ENCODE measurements around the gene RNF13.
"Not testable (repeated sequence)": the region's sequence is repeated elsewhere in the genome, so short reads cannot be mapped to it uniquely, and the experiment has no call there.

Gene RNF13

GRCh38 chr3:149909923-149910322 lies 96.9 kb downstream of the RNF13 start:
- no CpG with 5 or more reads among the region's 4 CpGs for WGBS (ENCODE audit: insufficient coverage, insufficient read length)
- Histone ChIP-seq H3K27me3 (ENCODE audit: control insufficient read depth, insufficient read depth, low read length) (no peaks in the 10 kb centered on the region), H3K4me1 (ENCODE audit: control insufficient read depth, insufficient read depth, low read length) (no peaks in the 10 kb centered on the region), H3K4me3 (ENCODE audit: low read length) (no peak overlapping the region), H3K9me3 (ENCODE audit: control insufficient read depth, insufficient read depth, low read length) (no peaks in the 10 kb centered on the region), H3K27ac (ENCODE audit: low read length) (no peak overlapping the region), H3K36me3 (ENCODE audit: control insufficient read depth, insufficient read depth, low read length) (no peaks in the 10 kb centered on the region)
- no peak for DNase-seq (ENCODE audit: low read depth, low spot score)

- WGBS (ENCODE audit: insufficient coverage, insufficient read length), result no CpG with 5 or more reads among the region's 5 CpGs
- no peak overlapping the region for H3K4me3 ChIP-seq (ENCODE audit: low read length)
- H3K36me3 ChIP-seq (ENCODE audit: control insufficient read depth, insufficient read depth, low read length), result no peaks in the 10 kb centered on the region; the same call in 1 of the 2 replicates
- no peak for DNase-seq (ENCODE audit: low read depth, low spot score)
- no peaks in the 10 kb centered on the region for H3K9me3 ChIP-seq (ENCODE audit: control insufficient read depth, insufficient read depth, low read length)
- no peak overlapping the region for H3K27ac ChIP-seq (ENCODE audit: low read length)
- no peaks in the 10 kb centered on the region for H3K4me1 ChIP-seq (ENCODE audit: control insufficient read depth, insufficient read depth, low read length)
- H3K27me3 ChIP-seq (ENCODE audit: control insufficient read depth, insufficient read depth, low read length), result no peaks in the 10 kb centered on the region
Measured at GRCh38 chr3:149917124-149917667, 104.2 kb downstream of the RNF13 start.

- WGBS (ENCODE audit: insufficient coverage, insufficient read length), result no CpG with 5 or more reads among the region's 3 CpGs
- H3K36me3 ChIP-seq (ENCODE audit: control insufficient read depth, insufficient read depth, low read length), result no peaks in the 10 kb centered on the region; the same call in 1 of the 2 replicates
- H3K27ac ChIP-seq (ENCODE audit: low read length), result no peak overlapping the region
- no peaks in the 10 kb centered on the region for H3K27me3 ChIP-seq (ENCODE audit: control insufficient read depth, insufficient read depth, low read length)
- H3K9me3 ChIP-seq (ENCODE audit: control insufficient read depth, insufficient read depth, low read length), result no peaks in the 10 kb centered on the region
- DNase-seq (ENCODE audit: low read depth, low spot score), result no peak
- H3K4me3 ChIP-seq (ENCODE audit: low read length), result no peak overlapping the region
- H3K4me1 ChIP-seq (ENCODE audit: control insufficient read depth, insufficient read depth, low read length), result no peaks in the 10 kb centered on the region
Measured at GRCh38 chr3:149919509-149919908, 106.5 kb downstream of the RNF13 start.

GRCh38 chr3:149920119-149920518 lies 107.1 kb downstream of the RNF13 start:
- no peaks in the 10 kb centered on the region for H3K4me1 ChIP-seq (ENCODE audit: control insufficient read depth, insufficient read depth, low read length)
- H3K27ac ChIP-seq (ENCODE audit: low read length), result no peak overlapping the region
- H3K4me3 ChIP-seq (ENCODE audit: low read length), result no peak overlapping the region
- no peaks in the 10 kb centered on the region; the same call in 1 of the 2 replicates for H3K36me3 ChIP-seq (ENCODE audit: control insufficient read depth, insufficient read depth, low read length)
- WGBS (ENCODE audit: insufficient coverage, insufficient read length), result no CpG with 5 or more reads among the region's 3 CpGs
- DNase-seq (ENCODE audit: low read depth, low spot score), result no peak
- no peaks in the 10 kb centered on the region for H3K9me3 ChIP-seq (ENCODE audit: control insufficient read depth, insufficient read depth, low read length)
- no peaks in the 10 kb centered on the region for H3K27me3 ChIP-seq (ENCODE audit: control insufficient read depth, insufficient read depth, low read length)

GRCh38 chr3:149933008-149933407 lies 120.0 kb downstream of the RNF13 start:
- WGBS (ENCODE audit: insufficient coverage, insufficient read length), result no CpG with 5 or more reads among the region's 1 CpG
- DNase-seq (ENCODE audit: low read depth, low spot score), result no peak
- H3K27me3 ChIP-seq (ENCODE audit: control insufficient read depth, insufficient read depth, low read length), result no peaks in the 10 kb centered on the region
- H3K4me1 ChIP-seq (ENCODE audit: control insufficient read depth, insufficient read depth, low read length), result no peaks in the 10 kb centered on the region
- no peaks in the 10 kb centered on the region for H3K36me3 ChIP-seq (ENCODE audit: control insufficient read depth, insufficient read depth, low read length)
- H3K27ac ChIP-seq (ENCODE audit: low read length), result no peak overlapping the region
- no peak overlapping the region for H3K4me3 ChIP-seq (ENCODE audit: low read length)
- H3K9me3 ChIP-seq (ENCODE audit: control insufficient read depth, insufficient read depth, low read length), result peaks cover 5% of the 10 kb centered on the region

GRCh38 chr3:149933858-149934257 lies 120.8 kb downstream of the RNF13 start:
- Histone ChIP-seq H3K4me3 (ENCODE audit: low read length) (no peak overlapping the region), H3K36me3 (ENCODE audit: control insufficient read depth, insufficient read depth, low read length) (no peaks in the 10 kb centered on the region), H3K27me3 (ENCODE audit: control insufficient read depth, insufficient read depth, low read length) (no peaks in the 10 kb centered on the region), H3K4me1 (ENCODE audit: control insufficient read depth, insufficient read depth, low read length) (no peaks in the 10 kb centered on the region), H3K27ac (ENCODE audit: low read length) (no peak overlapping the region), H3K9me3 (ENCODE audit: control insufficient read depth, insufficient read depth, low read length) (peaks cover 5% of the 10 kb centered on the region)
- DNase-seq (ENCODE audit: low read depth, low spot score), result no peak

GRCh38 chr3:149934524-149934923 lies 121.5 kb downstream of the RNF13 start:
- Histone ChIP-seq H3K9me3 (ENCODE audit: control insufficient read depth, insufficient read depth, low read length) (peaks cover 5% of the 10 kb centered on the region), H3K27me3 (ENCODE audit: control insufficient read depth, insufficient read depth, low read length) (no peaks in the 10 kb centered on the region), H3K27ac (ENCODE audit: low read length) (no peak overlapping the region), H3K36me3 (ENCODE audit: control insufficient read depth, insufficient read depth, low read length) (no peaks in the 10 kb centered on the region), H3K4me1 (ENCODE audit: control insufficient read depth, insufficient read depth, low read length) (no peaks in the 10 kb centered on the region), H3K4me3 (ENCODE audit: low read length) (no peak overlapping the region)
- no peak for DNase-seq (ENCODE audit: low read depth, low spot score)

- Histone ChIP-seq H3K27ac (ENCODE audit: low read length) (no peak overlapping the region), H3K4me1 (ENCODE audit: control insufficient read depth, insufficient read depth, low read length) (no peaks in the 10 kb centered on the region), H3K27me3 (ENCODE audit: control insufficient read depth, insufficient read depth, low read length) (no peaks in the 10 kb centered on the region), H3K4me3 (ENCODE audit: low read length) (no peak overlapping the region), H3K36me3 (ENCODE audit: control insufficient read depth, insufficient read depth, low read length) (no peaks in the 10 kb centered on the region), H3K9me3 (ENCODE audit: control insufficient read depth, insufficient read depth, low read length) (peaks cover 5% of the 10 kb centered on the region)
- DNase-seq (ENCODE audit: low read depth, low spot score), result peak; percentile 66
- no CpG with 5 or more reads among the region's 7 CpGs for WGBS (ENCODE audit: insufficient coverage, insufficient read length)
Measured at GRCh38 chr3:149936812-149937230, 123.8 kb downstream of the RNF13 start.

GRCh38 chr3:149938392-149939055 lies 125.5 kb downstream of the RNF13 start:
- not testable (repeated sequence) for DNase-seq (ENCODE audit: low read depth, low spot score); H3K4me3 ChIP-seq (ENCODE audit: low read length); H3K4me1 ChIP-seq (ENCODE audit: control insufficient read depth, insufficient read depth, low read length); H3K9me3 ChIP-seq (ENCODE audit: control insufficient read depth, insufficient read depth, low read length); H3K27me3 ChIP-seq (ENCODE audit: control insufficient read depth, insufficient read depth, low read length); H3K36me3 ChIP-seq (ENCODE audit: control insufficient read depth, insufficient read depth, low read length); H3K27ac ChIP-seq (ENCODE audit: low read length)
- WGBS (ENCODE audit: insufficient coverage, insufficient read length), result no CpG with 5 or more reads among the region's 3 CpGs

GRCh38 chr3:149941186-149941585 lies 128.2 kb downstream of the RNF13 start:
- Histone ChIP-seq H3K27ac (ENCODE audit: low read length) (no peak overlapping the region), H3K4me3 (ENCODE audit: low read length) (no peak overlapping the region), H3K9me3 (ENCODE audit: control insufficient read depth, insufficient read depth, low read length) (no peaks in the 10 kb centered on the region), H3K27me3 (ENCODE audit: control insufficient read depth, insufficient read depth, low read length) (no peaks in the 10 kb centered on the region), H3K4me1 (ENCODE audit: control insufficient read depth, insufficient read depth, low read length) (no peaks in the 10 kb centered on the region), H3K36me3 (ENCODE audit: control insufficient read depth, insufficient read depth, low read length) (no peaks in the 10 kb centered on the region)
- DNase-seq (ENCODE audit: low read depth, low spot score), result no peak
- no CpG with 5 or more reads among the region's 2 CpGs for WGBS (ENCODE audit: insufficient coverage, insufficient read length)

GRCh38 chr3:149941946-149942345 lies 128.9 kb downstream of the RNF13 start:
- Histone ChIP-seq H3K9me3 (ENCODE audit: control insufficient read depth, insufficient read depth, low read length) (no peaks in the 10 kb centered on the region), H3K27me3 (ENCODE audit: control insufficient read depth, insufficient read depth, low read length) (no peaks in the 10 kb centered on the region), H3K4me1 (ENCODE audit: control insufficient read depth, insufficient read depth, low read length) (no peaks in the 10 kb centered on the region), H3K4me3 (ENCODE audit: low read length) (no peak overlapping the region), H3K36me3 (ENCODE audit: control insufficient read depth, insufficient read depth, low read length) (no peaks in the 10 kb centered on the region), H3K27ac (ENCODE audit: low read length) (no peak overlapping the region)
- WGBS (ENCODE audit: insufficient coverage, insufficient read length), result no CpG with 5 or more reads among the region's 1 CpG
- DNase-seq (ENCODE audit: low read depth, low spot score), result no peak

Data from iPS DF 6.9 (cell line).